ENCODE measurements around the gene CCDC175. TPM values are rescaled to one million over a fixed set of nuclear protein-coding genes. Genes with fewer than 3 reads are reported as not detected.

The CCDC175 gene
- total RNA-seq, 1 experiment from 2014 or later = not detected

- H3K9ac ChIP-seq (ENCODE audit: low read length) = no peak overlapping the region
- H2AFZ ChIP-seq (ENCODE audit: low read depth, low read length, poor library complexity, severe bottlenecking) = no peak overlapping the region
- ChIA-PET POLR2A (no interaction called here), CTCF (no interaction called here), RAD21 (ENCODE audit: low non-redundant PET in 1 of 2, low total read pairs in 2 of 2, uncharacterized antibody in 2 of 2, unreplicated experiment in 2 of 2) (no interaction called here)
- no peaks in the 10 kb centered on the region for H3K36me3 ChIP-seq (ENCODE audit: control insufficient read depth in 1 of 2, insufficient read depth in 2 of 2, low read length in 2 of 2)
- no peaks in the 10 kb centered on the region for H3K27me3 ChIP-seq (ENCODE audit: insufficient read depth, low read length)
- H4K20me1 ChIP-seq (ENCODE audit: insufficient read depth) = no peaks in the 10 kb centered on the region
- no TSS peak for BruUV-seq (replicated peaks)
- no peak overlapping the region for H3K27ac ChIP-seq (ENCODE audit: low read depth, low read length)
- TF ChIP-seq REST (IDR thresholded peaks at IDR 0.05; ENCODE audit: low read depth) (no peak), SP1 (IDR thresholded peaks at IDR 0.05; ENCODE audit: low read depth) (no peak), EZH2 (IDR thresholded peaks at IDR 0.05) (no peak), ELF1 (IDR thresholded peaks at IDR 0.05; ENCODE audit: borderline replicate concordance, low read depth) (no peak), POLR2AphosphoS5 (IDR thresholded peaks at IDR 0.05; ENCODE audit: low read depth, low read length) (no peak), TCF7L2 (IDR thresholded peaks at IDR 0.05; ENCODE audit: borderline replicate concordance, extremely low read depth, insufficient read depth, insufficient read length) (no peak), ZNF274 (IDR thresholded peaks at IDR 0.05; ENCODE audit: low read depth, low read length) (no peak), SRF (IDR thresholded peaks at IDR 0.05; ENCODE audit: low read depth) (no peak), YY1 (IDR thresholded peaks at IDR 0.05; ENCODE audit: extremely low read depth, insufficient replicate concordance, low read depth, low read length) (no peak), RAD21 (IDR thresholded peaks at IDR 0.05; ENCODE audit: low read depth) (no peak), CBX3 (IDR thresholded peaks at IDR 0.05; ENCODE audit: low read depth) (no peak), CEBPB (IDR thresholded peaks at IDR 0.05; ENCODE audit: low read depth) (no peak), SIN3A (IDR thresholded peaks at IDR 0.05; ENCODE audit: low read depth) (no peak), FOSL1 (IDR thresholded peaks at IDR 0.05; ENCODE audit: low read depth) (no peak), ZBTB33 (IDR thresholded peaks at IDR 0.05; ENCODE audit: extremely low read depth, insufficient replicate concordance, low read length) (no peak), CTCF (IDR thresholded peaks at IDR 0.05 in 2 of 3, conservative IDR thresholded peaks at IDR 0.05 in 1 of 3; ENCODE audit: borderline replicate concordance in 1 of 3, insufficient read depth in 1 of 3, low read depth in 2 of 3, low read length in 2 of 3) (no peak), EGR1 (IDR thresholded peaks at IDR 0.05; ENCODE audit: low read depth) (no peak)
- no peaks in the 10 kb centered on the region for H3K4me1 ChIP-seq (ENCODE audit: control insufficient read depth in 1 of 2, insufficient read depth in 2 of 2, low read length in 2 of 2)
- H3K9me2 ChIP-seq (ENCODE audit: insufficient read depth) = no peaks in the 10 kb centered on the region
- no peak overlapping the region for H3K4me2 ChIP-seq (ENCODE audit: low read length)
- H3K4me3 ChIP-seq (replicated peaks in 1 of 2; ENCODE audit: low read depth in 1 of 2, low read length in 2 of 2) = no peak overlapping the region
- DNase-seq (ENCODE audit: low read depth, low spot score) = no peak
- intact Hi-C loops (cut with micrococcal nuclease) = no loop called here
- ATAC-seq = no peak
- H3K9me3 ChIP-seq (ENCODE audit: control insufficient read depth in 1 of 2, insufficient read depth in 1 of 2, low read depth in 1 of 2, low read length in 2 of 2) = no peaks in the 10 kb centered on the region
- no peaks in the 10 kb centered on the region for H3K79me2 ChIP-seq (ENCODE audit: insufficient read depth, low read length)
Observed at GRCh38 chr14:59547310-59547709, 29.3 kb downstream of the CCDC175 start.

Data from HCT116 (cell line).